Activated effector memory CD4-positive, alpha-beta T cell treated with Interleukin-2 at 50 U/mL for 16 hours (primary cell): ENCODE results near the gene NCKAP5.

ENCODE experiments used
- DNase-seq: peaks from one replicate; pipeline ENCODE4 v3.0.0-alpha.2; 2020

The NCKAP5 gene

DNA sequence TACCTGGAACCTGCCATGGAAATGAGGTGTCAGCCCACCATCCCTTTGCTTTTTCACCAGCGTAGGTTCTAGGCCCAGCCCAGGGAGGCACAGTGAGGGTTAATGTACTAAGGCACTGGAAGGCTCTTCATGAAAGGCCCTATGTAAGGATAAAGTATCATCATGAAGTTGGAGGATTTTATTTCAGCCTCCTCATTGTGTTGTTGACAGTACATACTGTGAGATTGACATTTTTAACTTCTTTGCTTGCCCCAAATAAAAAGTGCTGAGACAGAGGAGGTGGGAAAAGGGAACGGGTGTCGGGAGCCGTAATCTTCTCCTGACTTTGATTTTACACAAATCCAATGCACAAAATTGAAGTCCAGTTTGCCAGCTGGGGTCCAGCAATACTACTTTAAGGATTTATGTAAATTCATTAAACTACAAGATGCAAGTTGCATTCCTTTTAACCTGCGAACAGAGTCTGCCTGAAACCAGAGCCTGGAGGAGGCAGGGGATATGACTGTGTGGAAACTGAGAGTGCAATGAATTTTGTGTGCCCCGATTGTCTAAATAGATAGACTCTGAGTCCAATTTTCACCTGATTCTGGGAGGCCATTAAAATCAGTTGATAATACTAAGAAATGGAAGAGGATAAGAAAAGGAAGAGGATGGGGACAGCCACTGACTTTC lies 5.4 kb upstream of the NCKAP5 start:
- no peak for DNase-seq

DNA sequence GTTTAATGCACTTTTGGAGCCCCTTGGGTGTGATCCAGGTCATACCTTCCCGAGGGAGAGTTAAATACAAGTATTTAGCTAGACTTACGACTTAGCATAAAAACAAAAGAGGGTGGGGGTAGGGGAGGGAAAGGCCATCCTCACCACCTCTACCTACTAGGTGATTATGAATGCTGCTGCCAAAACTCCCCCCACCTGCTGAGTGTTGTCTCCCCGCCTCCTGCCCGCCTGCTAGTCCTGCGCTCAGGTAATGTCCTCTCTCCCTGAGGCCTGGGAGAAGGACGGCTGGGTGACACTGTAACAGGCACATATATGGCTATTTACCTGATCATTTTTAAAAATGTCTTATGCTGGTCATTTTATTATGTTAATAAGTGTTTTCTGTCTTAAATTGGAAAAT lies 3.0 kb upstream of the NCKAP5 start:
- DNase-seq: no peak

DNA sequence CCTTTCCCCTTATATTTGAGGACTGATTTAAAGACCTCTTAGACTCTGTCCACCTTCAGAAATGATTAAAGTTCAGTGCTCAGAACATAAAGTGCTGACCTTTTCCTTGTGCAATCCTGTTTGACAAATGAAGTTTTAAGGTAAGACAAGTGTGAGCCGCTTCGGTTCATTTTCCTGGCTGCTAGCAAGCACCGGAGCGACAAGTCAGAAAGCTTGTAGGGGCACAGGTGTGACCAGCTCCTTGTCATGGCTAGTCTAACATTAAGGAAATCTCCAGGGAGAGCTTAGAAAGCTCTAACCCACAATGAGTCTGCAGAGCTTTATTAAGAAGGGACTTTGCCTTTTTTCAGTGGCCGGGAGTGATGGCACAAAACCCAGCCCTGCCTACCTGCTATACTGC lies 2.3 kb upstream of the NCKAP5 start:
- DNase-seq: no peak

DNA sequence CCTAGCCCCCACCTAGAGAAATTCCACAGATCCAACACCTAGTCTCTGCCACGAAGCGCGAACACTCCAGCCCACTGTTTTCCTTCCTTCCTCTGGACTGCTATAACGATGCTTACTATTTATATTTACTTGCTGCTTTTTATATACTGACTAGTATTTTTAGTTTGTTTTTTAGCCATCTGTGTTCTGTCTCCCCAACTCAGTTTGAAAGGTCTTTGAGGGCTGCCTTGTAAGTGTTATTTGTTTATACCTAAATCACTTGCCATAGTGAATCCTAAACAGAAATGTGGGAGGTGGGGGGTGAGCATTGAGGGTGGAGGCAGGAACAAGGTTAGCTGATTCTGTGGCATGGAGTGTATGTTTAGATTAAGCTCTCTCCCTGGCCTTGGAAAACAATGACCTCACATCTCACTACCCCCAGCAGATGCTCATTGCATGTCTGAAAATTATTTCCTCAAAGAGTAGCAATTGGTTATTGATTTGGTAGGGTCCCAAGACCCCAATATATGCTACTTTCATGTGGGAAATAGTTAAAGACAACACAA lies 1.1 kb upstream of the NCKAP5 start:
- DNase-seq: no peak

DNA sequence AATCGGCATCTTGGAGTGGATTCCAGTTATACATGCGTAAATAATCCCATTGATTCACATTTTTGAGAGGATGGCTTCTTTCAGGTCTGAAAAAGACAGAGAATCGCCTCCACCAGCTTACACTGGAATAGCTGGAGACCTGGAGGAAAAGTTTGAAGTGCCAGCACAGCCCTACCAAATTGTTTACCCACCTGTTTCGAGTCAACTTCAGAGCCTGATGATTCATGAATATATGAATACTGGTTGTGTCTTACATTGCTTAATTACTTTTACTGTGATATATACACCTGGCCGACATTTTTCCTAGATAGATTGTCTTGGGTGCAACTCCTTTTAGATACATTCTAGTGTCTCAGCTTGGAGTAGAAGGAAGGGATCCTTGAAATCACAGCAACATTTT lies 335 bp upstream of the NCKAP5 start:
- no peak for DNase-seq

DNA sequence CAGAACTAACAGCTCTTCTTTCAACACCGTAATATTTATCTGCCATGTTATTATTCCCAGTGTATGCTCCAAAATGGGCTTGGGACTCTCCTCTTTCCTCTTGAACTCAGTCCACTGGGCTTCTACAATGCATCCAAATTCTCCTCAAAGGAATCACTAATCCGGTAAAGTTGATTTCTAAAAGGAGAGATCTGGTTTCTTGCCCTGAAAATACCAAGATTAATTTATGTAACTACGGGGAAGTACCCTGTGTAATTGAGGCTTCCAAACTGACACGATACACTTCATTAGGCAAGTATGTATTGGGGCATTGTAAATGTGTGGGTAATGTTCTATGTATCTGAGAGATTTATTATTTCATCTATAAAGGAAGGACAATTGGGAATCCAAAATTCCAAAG lies 5.7 kb downstream of the NCKAP5 start:
- DNase-seq: no peak

DNA sequence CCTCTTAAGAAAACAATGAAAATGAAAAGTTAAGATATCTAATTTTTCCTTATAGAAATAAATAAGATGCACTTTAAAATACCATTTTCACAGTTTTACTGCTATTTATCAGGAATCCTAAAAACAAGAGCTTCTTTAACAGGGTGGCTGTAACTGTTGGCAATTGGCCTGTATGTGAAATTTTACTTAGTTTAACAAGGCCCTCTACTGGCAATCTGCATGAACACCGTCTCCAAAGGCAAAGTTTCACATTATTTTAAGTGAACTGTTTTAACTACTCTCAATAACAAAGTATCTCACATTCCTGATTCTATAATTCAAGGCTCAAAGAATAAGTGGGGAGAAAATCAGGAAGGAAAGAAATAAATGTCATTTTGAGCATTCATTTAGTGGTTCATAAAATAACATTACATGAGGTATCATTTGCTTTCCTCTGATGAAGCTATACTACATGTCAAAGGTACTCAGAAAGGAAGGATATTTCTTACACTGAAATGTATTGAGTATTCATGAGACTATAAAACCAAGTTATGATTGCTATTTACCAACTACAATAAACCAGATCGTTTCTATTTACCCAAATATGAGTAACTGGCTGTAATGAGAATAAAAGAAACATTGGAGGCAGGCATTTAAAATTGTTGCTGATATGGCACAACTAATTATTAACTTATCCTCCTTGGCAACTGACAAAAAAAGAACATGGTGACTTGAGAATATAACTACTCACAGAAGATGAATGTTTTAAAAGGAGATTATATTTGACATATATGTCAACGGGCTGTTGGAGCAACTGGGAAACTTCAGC lies 7.0 kb downstream of the NCKAP5 start:
- DNase-seq: no peak

DNA sequence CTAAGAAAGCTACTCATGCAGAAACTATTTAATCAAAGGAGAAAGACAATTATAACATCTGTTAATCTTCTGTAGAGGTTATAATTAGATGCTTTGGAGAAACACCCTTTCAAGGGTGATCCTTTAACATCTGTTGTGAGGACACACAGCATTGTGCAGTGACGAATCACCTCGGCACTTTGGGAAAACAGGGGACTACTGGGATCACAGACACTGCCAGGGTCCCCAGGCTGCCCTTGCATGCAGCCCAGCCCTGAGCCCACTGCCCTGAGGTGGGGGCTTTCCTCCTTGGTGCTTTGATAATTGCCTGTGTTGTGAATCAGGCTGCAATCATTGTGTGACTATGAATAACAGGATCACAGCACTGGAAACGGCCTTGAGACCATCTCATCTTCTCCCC lies 10.6 kb downstream of the NCKAP5 start:
- DNase-seq: no peak

DNA sequence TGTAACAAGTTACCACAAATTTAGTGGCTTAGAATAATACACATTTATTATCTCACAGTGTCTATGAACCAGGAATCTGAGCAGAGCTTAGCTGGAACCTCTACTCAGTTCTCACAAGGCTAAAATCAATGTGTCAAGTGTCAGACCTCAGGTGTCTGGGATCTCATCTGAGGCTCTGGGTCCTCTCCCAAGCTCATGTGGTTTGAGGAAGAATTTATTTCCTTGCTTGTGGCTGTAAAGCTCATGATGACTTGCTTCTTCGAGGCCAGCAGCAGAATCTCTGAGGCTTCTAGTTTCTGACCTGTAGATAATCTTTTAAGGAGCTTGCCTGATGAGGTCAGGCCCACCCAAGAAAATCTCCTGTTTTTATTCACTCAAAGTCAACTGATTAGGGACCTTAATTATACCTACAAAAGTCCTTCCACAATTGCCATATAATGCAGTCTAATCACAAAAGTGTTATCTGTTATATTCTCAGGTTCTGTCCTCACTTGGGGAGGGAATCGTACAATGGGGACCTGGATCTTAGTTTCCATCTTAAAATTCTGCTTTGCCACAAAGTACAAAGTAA lies 14.3 kb downstream of the NCKAP5 start:
- no peak for DNase-seq

DNA sequence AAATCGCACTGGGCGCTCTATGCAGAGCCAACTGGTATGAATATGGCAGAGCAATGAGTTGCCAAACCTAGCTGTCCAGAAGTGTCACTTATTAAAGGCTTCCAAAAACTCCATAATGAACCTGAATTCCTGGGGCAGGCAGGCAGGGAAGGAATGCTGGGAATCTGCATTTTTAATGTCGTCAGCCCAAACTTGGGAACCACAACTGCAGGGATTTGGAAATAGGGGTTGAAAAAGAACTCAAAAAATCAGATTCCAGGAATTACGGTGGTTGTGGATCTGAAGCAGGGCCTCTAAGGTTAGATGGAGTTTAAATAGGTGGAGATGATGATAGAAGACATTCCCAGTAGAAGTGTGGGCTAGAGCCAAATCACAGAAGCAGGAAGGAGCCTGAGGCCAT lies 15.0 kb downstream of the NCKAP5 start:
- no peak for DNase-seq

DNA sequence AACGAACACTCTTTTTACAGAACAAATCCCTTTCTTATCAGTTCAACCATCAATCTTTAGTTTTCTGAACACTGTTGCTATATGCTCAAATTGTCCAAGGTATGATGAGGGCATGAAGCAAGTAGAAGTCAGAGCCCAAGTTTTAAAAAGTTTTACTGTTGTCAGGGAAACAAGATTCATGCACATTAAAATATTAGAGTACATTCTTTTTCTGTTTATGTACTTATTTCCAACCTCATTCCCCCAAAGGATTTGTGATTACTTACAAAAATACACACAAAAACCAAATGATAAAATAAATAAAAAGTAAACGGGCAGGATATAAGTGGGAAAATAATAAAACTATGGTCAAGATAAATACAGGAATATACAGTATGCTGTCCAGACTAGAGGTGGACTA lies 15.4 kb downstream of the NCKAP5 start:
- DNase-seq: no peak

DNA sequence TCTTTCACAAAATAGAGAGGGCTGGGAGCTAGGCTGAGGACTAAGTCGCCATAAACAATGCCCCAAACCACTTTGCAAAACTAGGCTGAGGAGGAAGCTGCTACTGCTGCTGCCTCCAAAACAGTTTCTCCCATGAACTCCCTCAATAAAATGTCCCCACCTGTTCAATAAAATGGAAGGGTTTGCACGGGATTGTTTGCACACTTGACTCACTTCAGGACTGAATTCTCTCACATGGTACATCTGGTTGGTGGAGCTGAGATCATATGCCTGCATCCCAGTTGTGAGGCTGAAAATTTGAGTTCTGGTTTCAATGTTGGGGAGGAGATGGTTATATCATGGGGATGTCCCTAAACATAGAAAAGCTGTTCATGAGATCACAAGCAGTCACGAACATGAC lies 26.5 kb downstream of the NCKAP5 start:
- DNase-seq: no peak

DNA sequence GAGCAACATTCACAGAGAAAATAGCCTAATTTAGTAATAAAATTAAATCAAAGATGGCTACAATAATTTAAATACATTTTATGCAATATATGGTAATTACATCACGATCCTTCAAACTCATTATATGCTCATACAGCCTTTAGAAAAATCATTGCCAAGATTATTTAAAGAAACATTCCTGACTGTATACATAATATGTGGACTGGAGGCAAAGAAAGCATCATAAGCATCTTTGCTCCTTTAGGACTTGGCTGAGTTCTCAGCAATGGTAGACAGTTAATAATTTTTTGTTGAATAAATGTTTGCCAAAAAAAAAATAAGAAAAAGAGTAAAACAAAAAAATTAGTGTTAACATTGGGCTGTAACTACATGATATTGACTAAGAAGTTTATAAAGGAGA lies 26.9 kb downstream of the NCKAP5 start:
- DNase-seq: no peak

DNA sequence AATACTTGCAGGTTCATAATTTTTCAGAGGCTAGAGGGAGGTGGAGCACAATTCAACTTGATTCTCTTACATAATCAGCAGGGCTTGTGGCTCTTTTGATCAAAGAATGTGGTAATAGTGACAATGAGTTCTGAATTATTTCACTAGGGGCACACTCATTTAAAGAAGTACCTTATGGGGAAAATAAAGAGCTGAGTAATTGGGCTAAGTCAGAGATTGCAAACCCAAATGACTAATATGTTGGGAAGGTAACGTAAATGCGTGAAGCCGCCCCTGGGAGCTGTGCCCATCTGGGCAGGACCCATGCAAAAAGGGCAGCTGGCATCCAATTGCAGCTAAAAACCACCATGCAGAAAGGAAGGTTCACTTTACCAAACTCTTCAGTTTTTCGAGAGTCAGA lies 35.3 kb downstream of the NCKAP5 start:
- DNase-seq: no peak

DNA sequence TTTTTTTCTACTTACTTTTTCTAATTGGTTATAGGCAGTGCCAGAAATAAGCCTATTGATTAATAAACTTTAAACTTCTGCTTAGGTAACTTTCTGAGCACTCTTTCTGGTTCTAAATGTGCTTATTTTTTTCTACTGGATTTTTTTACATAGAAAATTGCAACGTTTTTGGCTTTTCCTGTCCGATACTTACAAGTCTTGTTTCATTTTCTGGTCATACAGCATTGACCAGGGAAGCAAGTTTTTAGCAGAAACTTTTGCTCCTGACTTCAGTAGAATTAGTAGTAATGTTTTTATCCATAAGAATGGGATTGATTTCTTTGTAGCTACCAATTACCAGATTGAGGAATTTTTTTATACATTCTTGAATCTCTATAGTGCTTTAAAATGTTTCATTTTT lies 36.9 kb downstream of the NCKAP5 start:
- no peak for DNase-seq

DNA sequence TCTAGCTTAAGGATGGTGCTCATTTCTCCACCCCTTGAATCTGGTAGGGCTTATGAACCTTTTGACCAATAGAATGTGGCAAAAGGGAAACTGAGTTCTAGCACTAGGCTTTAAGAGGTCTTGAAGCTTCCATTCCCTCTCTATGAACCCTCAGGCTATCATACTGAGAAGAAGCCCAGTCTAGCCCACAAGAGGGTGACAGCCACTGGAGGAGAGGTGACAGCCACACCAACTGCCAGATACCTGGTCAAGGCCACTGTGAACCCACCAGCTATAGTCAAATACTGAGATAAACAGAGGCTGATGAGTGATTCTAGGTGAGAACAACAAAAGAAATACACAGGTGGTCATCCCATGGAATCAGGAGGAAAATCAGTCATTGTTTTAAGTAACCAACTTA lies 37.6 kb downstream of the NCKAP5 start:
- DNase-seq: no peak

DNA sequence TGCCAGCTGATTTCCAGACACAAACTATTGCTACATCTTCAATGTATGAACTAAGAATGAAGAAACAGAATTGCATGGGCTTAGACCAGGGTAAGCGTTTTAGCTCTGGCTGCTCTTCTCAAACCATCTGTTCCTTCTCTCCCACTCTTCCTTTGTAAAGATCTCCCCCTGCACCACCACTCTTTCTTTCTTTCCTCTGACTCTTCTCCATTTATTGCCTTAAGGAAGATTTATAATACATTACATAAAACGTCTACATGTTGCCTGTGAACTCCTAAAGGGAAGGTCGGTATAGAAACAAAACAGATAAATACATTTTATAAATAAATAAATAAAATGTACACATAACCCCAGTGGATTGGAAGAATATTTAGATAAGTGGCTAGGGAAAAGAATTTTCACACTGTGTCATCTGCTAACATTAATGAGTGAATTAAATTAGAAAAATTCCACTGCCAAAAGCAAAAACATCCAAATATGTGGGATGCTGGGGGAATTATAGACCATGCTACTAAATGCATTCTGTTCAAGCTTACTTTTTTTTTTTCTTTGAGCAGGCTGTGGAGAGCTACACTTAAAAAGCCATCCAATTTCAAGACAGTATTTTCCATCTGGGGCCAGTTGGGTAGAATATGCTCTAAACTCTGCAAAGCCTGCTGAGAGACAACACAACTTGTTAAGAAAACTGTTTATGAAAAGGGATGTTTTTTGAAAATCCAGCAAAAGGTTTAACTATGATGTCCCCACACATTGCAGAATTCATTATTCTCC lies 41.5 kb downstream of the NCKAP5 start:
- DNase-seq: no peak

DNA sequence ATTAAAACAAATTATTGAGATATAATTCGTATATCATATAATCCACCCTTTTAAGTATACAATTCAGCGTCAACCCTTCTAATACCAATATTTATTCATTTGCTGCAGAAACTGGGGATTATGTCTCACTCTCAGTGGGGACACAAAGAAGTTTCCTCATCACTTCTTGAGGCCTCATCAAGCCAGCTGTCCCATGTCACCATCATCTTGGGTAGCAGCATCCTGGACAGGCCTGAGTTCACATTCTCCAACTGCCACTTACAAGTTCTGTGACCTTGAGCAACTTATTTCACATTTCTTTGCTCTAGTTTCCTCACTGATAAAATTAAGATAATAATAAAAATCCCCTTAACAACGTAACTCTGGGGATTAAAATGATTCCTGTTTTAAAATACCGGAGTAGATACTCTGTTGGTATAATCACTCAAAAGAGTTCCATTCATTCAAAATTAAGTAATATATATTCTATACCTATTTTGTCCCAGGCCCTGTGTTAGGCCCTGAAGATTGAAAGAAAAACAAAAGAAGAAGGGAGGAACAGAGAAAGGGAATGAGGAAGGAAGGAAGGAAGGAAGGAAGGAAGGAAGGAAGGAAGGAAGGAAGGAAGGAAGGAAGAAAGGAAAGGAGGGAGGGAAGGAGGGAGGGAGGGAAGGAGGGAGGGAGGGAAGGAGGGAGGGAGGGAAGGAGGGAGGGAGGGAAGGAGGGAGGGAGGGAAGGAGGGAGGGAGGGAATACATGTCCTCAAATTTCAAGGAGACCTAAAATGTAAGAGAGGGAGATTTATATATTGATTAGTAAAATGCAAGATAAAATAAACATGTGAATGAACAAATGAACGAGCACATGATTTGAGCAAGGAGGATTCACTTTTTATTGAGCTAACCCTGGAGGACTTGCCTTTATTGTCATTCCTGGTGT lies 42.4 kb downstream of the NCKAP5 start:
- DNase-seq: no peak

DNA sequence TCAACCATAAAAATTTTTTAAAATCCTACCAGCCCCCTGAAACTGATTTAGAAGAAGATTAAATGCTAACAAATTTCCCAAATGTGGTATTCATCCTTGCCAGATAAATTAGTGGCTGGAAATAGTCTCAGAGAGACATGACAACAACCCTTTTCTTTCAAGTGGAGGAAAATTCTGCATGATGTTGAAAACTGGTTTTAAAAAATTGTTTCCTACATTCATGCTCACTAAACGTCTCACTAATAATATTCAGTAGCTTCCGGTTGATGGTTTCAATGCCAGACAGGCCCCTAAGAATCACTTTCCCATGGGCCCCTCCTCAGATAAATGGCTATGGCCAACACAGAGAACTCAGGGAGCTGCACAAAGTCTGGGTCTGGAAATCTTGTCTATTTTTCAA lies 43.2 kb downstream of the NCKAP5 start:
- DNase-seq: no peak

DNA sequence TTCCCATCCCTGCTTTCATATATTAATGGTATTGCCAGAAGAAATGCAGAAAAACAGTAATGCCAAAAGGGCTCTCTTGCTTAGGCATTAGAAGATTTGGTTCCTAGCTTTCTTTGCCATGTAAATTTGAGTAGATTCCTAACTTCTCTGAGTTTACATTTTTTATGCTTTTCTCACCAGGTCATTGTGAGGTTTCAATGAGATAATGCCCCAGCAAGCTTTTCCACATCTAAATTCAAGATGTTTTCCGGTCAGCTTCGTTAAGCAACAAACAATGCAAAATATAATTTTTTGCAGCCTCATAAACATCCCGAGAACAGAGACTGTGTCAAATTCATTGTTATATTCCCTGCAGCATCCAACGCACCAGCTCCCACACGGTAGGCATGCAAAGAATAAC lies 44.9 kb downstream of the NCKAP5 start:
- DNase-seq: no peak

DNA sequence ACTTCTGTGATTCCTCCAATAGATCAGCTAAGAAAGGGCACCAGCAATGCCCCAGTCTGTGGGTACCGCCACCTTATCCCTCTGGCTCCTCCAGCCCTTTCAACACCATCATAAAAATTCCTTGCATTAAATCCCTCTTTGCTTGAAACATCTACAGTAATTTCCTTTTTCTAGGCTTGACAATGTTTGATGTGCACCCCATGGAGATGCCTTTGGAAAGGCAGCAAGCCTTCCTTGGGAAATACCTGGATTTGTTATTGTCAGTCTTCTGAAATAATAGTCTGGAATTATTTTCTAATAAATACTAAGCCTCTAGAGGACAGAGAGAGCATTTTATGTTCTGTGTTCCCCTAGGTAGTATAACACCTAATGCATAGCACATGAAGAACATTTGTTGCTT lies 46.1 kb downstream of the NCKAP5 start:
- no peak for DNase-seq

DNA sequence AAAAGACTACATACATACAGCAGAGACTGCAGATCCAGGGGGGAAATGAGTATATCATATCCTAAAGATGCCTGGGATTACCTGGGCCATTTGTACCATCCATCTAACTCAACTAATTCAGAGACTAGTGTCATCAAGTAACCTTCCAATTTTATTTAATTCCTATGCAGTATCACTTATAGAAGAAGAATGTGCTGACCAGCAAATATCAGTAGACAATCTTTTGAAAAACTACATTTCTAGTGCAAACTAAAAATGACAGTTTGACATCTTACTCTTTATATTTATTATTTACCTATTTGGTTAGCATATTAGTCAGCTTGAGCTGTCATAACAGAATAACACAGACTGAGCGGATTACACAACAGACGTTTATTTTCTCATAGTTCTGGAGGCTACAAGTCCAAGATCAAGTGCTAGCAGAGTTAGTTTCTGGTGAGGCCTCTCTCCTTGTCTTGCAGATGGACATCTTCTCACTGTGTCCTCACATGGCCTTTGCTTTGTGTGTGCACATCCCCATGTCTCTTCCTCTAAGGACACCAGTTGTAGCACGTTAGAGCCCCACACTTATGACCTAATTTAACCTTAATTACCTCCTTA lies 47.0 kb downstream of the NCKAP5 start:
- no peak for DNase-seq
